ENCODE results near the gene SLC6A17.
A peak's percentile ranks its signal among the peaks of the same experiment; 100 is the strongest.

Gene SLC6A17

GRCh38 chr1:110136911-110137310 is 13.4 kb upstream of the SLC6A17 start:
- DNase-seq, result peak; percentile 76

- peak; percentile 16 for DNase-seq
Measured at GRCh38 chr1:110138956-110139355, 11.3 kb upstream of the SLC6A17 start.

GRCh38 chr1:110144366-110144765 is 5.9 kb upstream of the SLC6A17 start:
- no peak for DNase-seq

- peak; percentile 43 for DNase-seq
Measured at GRCh38 chr1:110148961-110149360, 1.3 kb upstream of the SLC6A17 start.

GRCh38 chr1:110151175-110151669 is 928 bp downstream of the SLC6A17 start:
- no peak for DNase-seq

- DNase-seq, result no peak
Measured at GRCh38 chr1:110152133-110152785, 2.0 kb downstream of the SLC6A17 start.

- DNase-seq, result no peak
Measured at GRCh38 chr1:110153407-110153950, 3.2 kb downstream of the SLC6A17 start.

- no peak for DNase-seq
Measured at GRCh38 chr1:110155878-110156522, 5.7 kb downstream of the SLC6A17 start.

- no peak for DNase-seq
Measured at GRCh38 chr1:110158261-110158660, 8.0 kb downstream of the SLC6A17 start.

- DNase-seq, result no peak
Measured at GRCh38 chr1:110159168-110159567, 8.9 kb downstream of the SLC6A17 start.

GRCh38 chr1:110160538-110161100 is 10.3 kb downstream of the SLC6A17 start:
- no peak for DNase-seq

GRCh38 chr1:110161165-110161564 is 10.9 kb downstream of the SLC6A17 start:
- no peak for DNase-seq

- DNase-seq, result no peak
Measured at GRCh38 chr1:110161849-110162248, 11.6 kb downstream of the SLC6A17 start.

GRCh38 chr1:110163591-110163990 is 13.3 kb downstream of the SLC6A17 start:
- DNase-seq, result no peak

- no peak for DNase-seq
Measured at GRCh38 chr1:110164725-110165350, 14.5 kb downstream of the SLC6A17 start.

- no peak for DNase-seq
Measured at GRCh38 chr1:110165761-110166231, 15.5 kb downstream of the SLC6A17 start.

- DNase-seq, result no peak
Measured at GRCh38 chr1:110166861-110167260, 16.6 kb downstream of the SLC6A17 start.

- no peak for DNase-seq
Measured at GRCh38 chr1:110170766-110171733, 20.8 kb downstream of the SLC6A17 start.

GRCh38 chr1:110172001-110172400 is 21.7 kb downstream of the SLC6A17 start:
- DNase-seq, result no peak

GRCh38 chr1:110173466-110174105 is 23.3 kb downstream of the SLC6A17 start:
- DNase-seq, result no peak

GRCh38 chr1:110174961-110175360 is 24.7 kb downstream of the SLC6A17 start:
- DNase-seq, result no peak

Data from SHP77 treated with DMSO at 0.1 percent for 48 hours (cell line).